Calu3 (cell line): ENCODE data around the gene PLCL2. TPM values are rescaled to one million over a fixed set of nuclear protein-coding genes. Genes with fewer than 3 reads are reported as not detected.

ENCODE experiments used
- BruUV-seq: library from RNA; stranded (reverse); fragments of 400-500 nt; replicated peaks from 2 replicates; lab custom pipeline; 2021; lab: Mats Ljungman, UMichigan
- CTCF ChIA-PET: fragments of 300-600 bp; sonication (Branson Sonifier 250); formaldehyde crosslinking; loops from one replicate; lab custom pipeline; 2022; ENCODE audit warnings: antibody characterized with exemption; lab: Charles Lee
- DNase-seq: peaks from one replicate; pipeline ENCODE4 v3.0.0; 2022
- H3K27ac Mint-ChIP-seq: one replicate; pipeline ENCODE4 v1.8.0; 2022; ENCODE audit warnings: mixed read lengths; ENCODE audit not compliant: unreplicated experiment
- H3K27me3 Mint-ChIP-seq: one replicate; pipeline ENCODE4 v1.8.0; 2022; ENCODE audit warnings: mixed read lengths; ENCODE audit not compliant: unreplicated experiment
- H3K36me3 Mint-ChIP-seq: one replicate; pipeline ENCODE4 v1.8.0; 2022; ENCODE audit warnings: mild to moderate bottlenecking, moderate library complexity, mixed read lengths; ENCODE audit not compliant: insufficient read depth, unreplicated experiment
- H3K4me1 Mint-ChIP-seq: one replicate; pipeline ENCODE4 v1.8.0; 2022; ENCODE audit warnings: mild to moderate bottlenecking, low read depth, mixed read lengths; ENCODE audit not compliant: unreplicated experiment
- H3K4me3 Mint-ChIP-seq: one replicate; pipeline ENCODE4 v1.8.0; 2022; ENCODE audit warnings: mild to moderate bottlenecking, low read depth, moderate library complexity, mixed read lengths; ENCODE audit not compliant: unreplicated experiment
- H3K9me3 Mint-ChIP-seq: one replicate; pipeline ENCODE4 v1.8.0; 2022; ENCODE audit warnings: low read depth, mixed read lengths; ENCODE audit not compliant: unreplicated experiment
- CTCF ChIP-seq: fragments of 200-600 bp; IDR thresholded peaks from one replicate; pipeline ENCODE4 v1.8.0; 2022; ENCODE audit warnings: antibody characterized with exemption; ENCODE audit not compliant: unreplicated experiment
- intact Hi-C: fragments of 100-400 bp; cut with micrococcal nuclease; formaldehyde crosslinking; loops from one replicate; pipeline ENCODE4 v1.10.0; 2022; ENCODE audit not compliant: unreplicated experiment
- total RNA-seq: library from RNA; stranded (reverse); gene quantifications from 2 replicates; pipeline ENCODE4 v1.2.3, GENCODE V29; 2022

PLCL2 gene
- total RNA-seq, 1 experiment from 2014 or later: 5.8 TPM

GRCh38 chr3:17111586-17111985 lies 226.8 kb downstream of the PLCL2 start:
- DNase-seq: no peak
- no TSS peak for BruUV-seq
- no peak for TF ChIP-seq CTCF
- Mint-ChIP-seq H3K27me3 (no peaks in the 10 kb centered on the region), H3K27ac (no peak overlapping the region), H3K9me3 (no peaks in the 10 kb centered on the region), H3K4me3 (no peak overlapping the region), H3K4me1 (no peaks in the 10 kb centered on the region), H3K36me3 (no peaks in the 10 kb centered on the region)
- intact Hi-C loops: no loop called here
- CTCF ChIA-PET: no interaction called here

GRCh38 chr3:17115186-17115585 lies 230.4 kb downstream of the PLCL2 start:
- H3K4me1 Mint-ChIP-seq: no peaks in the 10 kb centered on the region
- no peaks in the 10 kb centered on the region for H3K27me3 Mint-ChIP-seq
- no peak overlapping the region for H3K4me3 Mint-ChIP-seq
- intact Hi-C loops: no loop called here
- H3K27ac Mint-ChIP-seq: no peak overlapping the region
- no peak for DNase-seq
- no peaks in the 10 kb centered on the region for H3K36me3 Mint-ChIP-seq
- BruUV-seq: no TSS peak
- CTCF ChIA-PET: interaction anchor here (0.6 kb wide), 1 partner anchor 1725 kb away, joined by 3 read pairs; no protein-coding TSS in a partner anchor
- no peaks in the 10 kb centered on the region for H3K9me3 Mint-ChIP-seq
- no peak for TF ChIP-seq CTCF

GRCh38 chr3:17116007-17116600 lies 231.3 kb downstream of the PLCL2 start:
- CTCF ChIA-PET: no interaction called here
- no peak for TF ChIP-seq CTCF
- no TSS peak for BruUV-seq
- no peak overlapping the region for H3K4me3 Mint-ChIP-seq
- H3K27me3 Mint-ChIP-seq: no peaks in the 10 kb centered on the region
- H3K9me3 Mint-ChIP-seq: no peaks in the 10 kb centered on the region
- no peak for DNase-seq
- H3K4me1 Mint-ChIP-seq: no peaks in the 10 kb centered on the region
- H3K36me3 Mint-ChIP-seq: no peaks in the 10 kb centered on the region
- H3K27ac Mint-ChIP-seq: no peak overlapping the region
- intact Hi-C loops: no loop called here

GRCh38 chr3:17118771-17119170 lies 234.0 kb downstream of the PLCL2 start:
- CTCF ChIA-PET: no interaction called here
- no peaks in the 10 kb centered on the region for H3K4me1 Mint-ChIP-seq
- DNase-seq: no peak
- no peak for TF ChIP-seq CTCF
- H3K27me3 Mint-ChIP-seq: no peaks in the 10 kb centered on the region
- no peaks in the 10 kb centered on the region for H3K36me3 Mint-ChIP-seq
- no TSS peak for BruUV-seq
- intact Hi-C loops: no loop called here
- H3K4me3 Mint-ChIP-seq: no peak overlapping the region
- H3K27ac Mint-ChIP-seq: no peak overlapping the region
- no peaks in the 10 kb centered on the region for H3K9me3 Mint-ChIP-seq
